SK-N-SH treated with all-trans-retinoic acid at 6 μM for 48 hours (cell line): Measurements from ENCODE around the gene DHPS.

Source experiments
- ATAC-seq: fragments of 200-7000 bp; cut with Tn5 transposase; 3 replicates; pipeline ENCODE4 v1.9.1; 2020; ENCODE audit warnings: mild to moderate bottlenecking, moderate library complexity
- ARNTL ChIP-seq: fragments of 450-650 bp; formaldehyde crosslinking; IDR thresholded peaks from 2 replicates; pipeline ENCODE4 v1.5.0; 2020; ENCODE audit warnings: low read depth, mild to moderate bottlenecking, moderate library complexity, borderline replicate concordance
- CSDC2 ChIP-seq: fragments of 250-450 bp; sonication (Bioruptor Pico); IDR thresholded peaks from 2 replicates; pipeline ENCODE4 v1.5.0; 2020; ENCODE audit warnings: mild to moderate bottlenecking, moderate library complexity
- ESRRG ChIP-seq: fragments of 250-450 bp; sonication (Bioruptor Pico); IDR thresholded peaks from 2 replicates; pipeline ENCODE4 v1.6.1; 2021; ENCODE audit warnings: mild to moderate bottlenecking
- OSR1 ChIP-seq: fragments of 250-450 bp; sonication (Bioruptor Pico); IDR thresholded peaks from 2 replicates; pipeline ENCODE4 v1.8.0; 2022; ENCODE audit warnings: moderate library complexity, mild to moderate bottlenecking, inconsistent platforms
- TCF4 ChIP-seq: fragments of 250-450 bp; sonication (Bioruptor Pico); IDR thresholded peaks from 2 replicates; pipeline ENCODE4 v1.8.0; 2021; ENCODE audit warnings: mild to moderate bottlenecking, moderate library complexity, borderline replicate concordance
- TOX ChIP-seq: fragments of 250-450 bp; sonication (Bioruptor Pico); IDR thresholded peaks from 2 replicates; pipeline ENCODE4 v1.8.0; 2021; ENCODE audit warnings: mild to moderate bottlenecking, moderate library complexity, borderline replicate concordance
- ZC3H10 ChIP-seq: fragments of 250-450 bp; sonication (Bioruptor Pico); IDR thresholded peaks from 2 replicates; pipeline ENCODE4 v1.5.1; 2021; ENCODE audit warnings: mild to moderate bottlenecking, moderate library complexity
- ZFP3 ChIP-seq: fragments of 250-450 bp; sonication (Bioruptor Pico); IDR thresholded peaks from 2 replicates; pipeline ENCODE4 v1.5.0; 2020; ENCODE audit warnings: mild to moderate bottlenecking, moderate library complexity
- ZFP30 ChIP-seq: fragments of 450-650 bp; formaldehyde crosslinking; IDR thresholded peaks from 2 replicates; pipeline ENCODE4 v1.5.0; 2022; ENCODE audit warnings: mild to moderate bottlenecking, moderate library complexity
- ZNF565 ChIP-seq: fragments of 450-650 bp; formaldehyde crosslinking; conservative IDR thresholded peaks from 2 replicates; pipeline ENCODE4 v1.5.0; 2020; ENCODE audit warnings: low read depth, mild to moderate bottlenecking, moderate library complexity
- ZNF70 ChIP-seq: fragments of 450-650 bp; formaldehyde crosslinking; IDR thresholded peaks from 2 replicates; pipeline ENCODE4 v1.5.0; 2020; ENCODE audit warnings: mild to moderate bottlenecking, moderate library complexity
- TF ChIP-seq, protein P1 (sequence below): fragments of 250-450 bp; sonication (Bioruptor Pico); IDR thresholded peaks from 2 replicates; pipeline ENCODE4 v1.8.0; 2020; ENCODE audit warnings: mild to moderate bottlenecking, moderate library complexity, borderline replicate concordance
- TF ChIP-seq, protein P2 (sequence below): fragments of 250-450 bp; sonication (Bioruptor Pico); IDR thresholded peaks from 2 replicates; pipeline ENCODE4 v1.8.0; 2021; ENCODE audit warnings: low read depth, mild to moderate bottlenecking, moderate library complexity, borderline replicate concordance
- TF ChIP-seq, protein P3 (sequence below): fragments of 250-450 bp; sonication (Bioruptor Pico); IDR thresholded peaks from 2 replicates; pipeline ENCODE4 v1.5.1; 2020; ENCODE audit warnings: low read depth, mild to moderate bottlenecking, moderate library complexity
- TF ChIP-seq, protein P4 (sequence below): fragments of 250-450 bp; sonication (Bioruptor Pico); IDR thresholded peaks from 2 replicates; pipeline ENCODE4 v1.5.1; 2021; ENCODE audit warnings: mild to moderate bottlenecking, moderate library complexity
- TF ChIP-seq, protein P5 (sequence below): fragments of 250-450 bp; sonication (Bioruptor Pico); IDR thresholded peaks from 2 replicates; pipeline ENCODE4 v1.5.0; 2020; ENCODE audit warnings: mild to moderate bottlenecking, moderate library complexity

The DHPS gene

DNA sequence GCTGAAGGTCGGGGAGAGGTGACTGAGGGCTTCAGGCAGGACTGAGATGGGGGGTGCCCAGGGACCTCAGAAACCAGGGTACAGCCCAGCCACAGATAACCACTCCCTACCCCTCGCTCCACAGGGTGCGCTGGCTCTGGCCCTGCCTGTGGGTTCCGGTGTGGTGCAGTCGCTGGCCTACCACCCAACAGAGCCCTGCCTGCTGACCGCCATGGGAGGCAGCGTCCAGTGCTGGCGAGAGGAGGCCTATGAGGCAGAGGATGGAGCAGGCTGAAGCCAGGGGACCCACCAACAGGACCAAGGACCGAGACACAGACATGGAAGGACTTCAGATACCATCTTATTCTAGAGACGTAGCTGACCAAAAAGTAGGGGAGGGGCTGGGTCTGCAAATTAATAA lies 6.3 kb downstream of the DHPS start:
- no peak for ATAC-seq
- TF ChIP-seq OSR1 (CRISPR knock-in tag) (no peak), ZC3H10 (CRISPR knock-in tag) (no peak), ZFP30 (CRISPR knock-in tag) (no peak), ZNF70 (CRISPR knock-in tag) (no peak), CSDC2 (CRISPR knock-in tag) (no peak), TOX (CRISPR knock-in tag) (no peak), TCF4 (CRISPR knock-in tag) (no peak), ESRRG (no peak), ZNF565 (CRISPR knock-in tag) (no peak)
- TF ChIP-seq, protein P1, sequence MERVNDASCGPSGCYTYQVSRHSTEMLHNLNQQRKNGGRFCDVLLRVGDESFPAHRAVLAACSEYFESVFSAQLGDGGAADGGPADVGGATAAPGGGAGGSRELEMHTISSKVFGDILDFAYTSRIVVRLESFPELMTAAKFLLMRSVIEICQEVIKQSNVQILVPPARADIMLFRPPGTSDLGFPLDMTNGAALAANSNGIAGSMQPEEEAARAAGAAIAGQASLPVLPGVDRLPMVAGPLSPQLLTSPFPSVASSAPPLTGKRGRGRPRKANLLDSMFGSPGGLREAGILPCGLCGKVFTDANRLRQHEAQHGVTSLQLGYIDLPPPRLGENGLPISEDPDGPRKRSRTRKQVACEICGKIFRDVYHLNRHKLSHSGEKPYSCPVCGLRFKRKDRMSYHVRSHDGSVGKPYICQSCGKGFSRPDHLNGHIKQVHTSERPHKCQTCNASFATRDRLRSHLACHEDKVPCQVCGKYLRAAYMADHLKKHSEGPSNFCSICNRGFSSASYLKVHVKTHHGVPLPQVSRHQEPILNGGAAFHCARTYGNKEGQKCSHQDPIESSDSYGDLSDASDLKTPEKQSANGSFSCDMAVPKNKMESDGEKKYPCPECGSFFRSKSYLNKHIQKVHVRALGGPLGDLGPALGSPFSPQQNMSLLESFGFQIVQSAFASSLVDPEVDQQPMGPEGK (CRISPR knock-in tag): no peak
- TF ChIP-seq, protein P2, sequence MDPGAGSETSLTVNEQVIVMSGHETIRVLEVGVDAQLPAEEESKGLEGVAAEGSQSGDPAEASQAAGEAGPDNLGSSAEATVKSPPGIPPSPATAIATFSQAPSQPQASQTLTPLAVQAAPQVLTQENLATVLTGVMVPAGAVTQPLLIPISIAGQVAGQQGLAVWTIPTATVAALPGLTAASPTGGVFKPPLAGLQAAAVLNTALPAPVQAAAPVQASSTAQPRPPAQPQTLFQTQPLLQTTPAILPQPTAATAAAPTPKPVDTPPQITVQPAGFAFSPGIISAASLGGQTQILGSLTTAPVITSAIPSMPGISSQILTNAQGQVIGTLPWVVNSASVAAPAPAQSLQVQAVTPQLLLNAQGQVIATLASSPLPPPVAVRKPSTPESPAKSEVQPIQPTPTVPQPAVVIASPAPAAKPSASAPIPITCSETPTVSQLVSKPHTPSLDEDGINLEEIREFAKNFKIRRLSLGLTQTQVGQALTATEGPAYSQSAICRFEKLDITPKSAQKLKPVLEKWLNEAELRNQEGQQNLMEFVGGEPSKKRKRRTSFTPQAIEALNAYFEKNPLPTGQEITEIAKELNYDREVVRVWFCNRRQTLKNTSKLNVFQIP (CRISPR knock-in tag): no peak
- TF ChIP-seq, protein P3, sequence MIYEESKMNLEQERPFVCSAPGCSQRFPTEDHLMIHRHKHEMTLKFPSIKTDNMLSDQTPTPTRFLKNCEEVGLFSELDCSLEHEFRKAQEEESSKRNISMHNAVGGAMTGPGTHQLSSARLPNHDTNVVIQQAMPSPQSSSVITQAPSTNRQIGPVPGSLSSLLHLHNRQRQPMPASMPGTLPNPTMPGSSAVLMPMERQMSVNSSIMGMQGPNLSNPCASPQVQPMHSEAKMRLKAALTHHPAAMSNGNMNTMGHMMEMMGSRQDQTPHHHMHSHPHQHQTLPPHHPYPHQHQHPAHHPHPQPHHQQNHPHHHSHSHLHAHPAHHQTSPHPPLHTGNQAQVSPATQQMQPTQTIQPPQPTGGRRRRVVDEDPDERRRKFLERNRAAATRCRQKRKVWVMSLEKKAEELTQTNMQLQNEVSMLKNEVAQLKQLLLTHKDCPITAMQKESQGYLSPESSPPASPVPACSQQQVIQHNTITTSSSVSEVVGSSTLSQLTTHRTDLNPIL (CRISPR knock-in tag): no peak

DNA sequence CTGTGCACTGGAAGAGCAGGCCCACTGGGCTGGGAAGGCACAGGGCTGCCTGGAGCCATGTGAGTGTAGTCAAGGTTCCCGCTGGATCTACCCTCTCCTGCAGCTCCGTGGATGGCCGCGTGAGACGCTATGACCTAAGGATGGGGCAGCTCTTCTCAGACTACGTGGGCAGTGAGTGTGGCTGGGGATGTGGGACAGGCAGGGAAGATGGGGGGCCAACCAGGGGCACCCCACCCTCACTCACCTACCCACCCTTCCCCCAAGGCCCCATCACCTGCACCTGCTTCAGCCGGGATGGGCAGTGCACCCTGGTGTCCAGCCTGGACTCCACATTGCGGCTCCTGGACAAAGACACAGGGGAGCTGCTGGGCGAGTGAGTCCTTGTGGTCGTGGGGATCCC lies 8.9 kb downstream of the DHPS start:
- no peak for TF ChIP-seq ESRRG
- TF ChIP-seq TCF4 (CRISPR knock-in tag): no peak
- no peak for TF ChIP-seq ZFP3 (CRISPR knock-in tag)
- TF ChIP-seq ARNTL: no peak
- no peak for TF ChIP-seq ZNF565 (CRISPR knock-in tag)
- TF ChIP-seq, protein P1 (CRISPR knock-in tag): no peak
- TF ChIP-seq, protein P2 (CRISPR knock-in tag): no peak
- TF ChIP-seq, protein P4, sequence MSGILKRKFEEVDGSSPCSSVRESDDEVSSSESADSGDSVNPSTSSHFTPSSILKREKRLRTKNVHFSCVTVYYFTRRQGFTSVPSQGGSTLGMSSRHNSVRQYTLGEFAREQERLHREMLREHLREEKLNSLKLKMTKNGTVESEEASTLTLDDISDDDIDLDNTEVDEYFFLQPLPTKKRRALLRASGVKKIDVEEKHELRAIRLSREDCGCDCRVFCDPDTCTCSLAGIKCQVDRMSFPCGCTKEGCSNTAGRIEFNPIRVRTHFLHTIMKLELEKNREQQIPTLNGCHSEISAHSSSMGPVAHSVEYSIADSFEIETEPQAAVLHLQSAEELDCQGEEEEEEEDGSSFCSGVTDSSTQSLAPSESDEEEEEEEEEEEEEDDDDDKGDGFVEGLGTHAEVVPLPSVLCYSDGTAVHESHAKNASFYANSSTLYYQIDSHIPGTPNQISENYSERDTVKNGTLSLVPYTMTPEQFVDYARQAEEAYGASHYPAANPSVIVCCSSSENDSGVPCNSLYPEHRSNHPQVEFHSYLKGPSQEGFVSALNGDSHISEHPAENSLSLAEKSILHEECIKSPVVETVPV (CRISPR knock-in tag): no peak
- TF ChIP-seq, protein P5, sequence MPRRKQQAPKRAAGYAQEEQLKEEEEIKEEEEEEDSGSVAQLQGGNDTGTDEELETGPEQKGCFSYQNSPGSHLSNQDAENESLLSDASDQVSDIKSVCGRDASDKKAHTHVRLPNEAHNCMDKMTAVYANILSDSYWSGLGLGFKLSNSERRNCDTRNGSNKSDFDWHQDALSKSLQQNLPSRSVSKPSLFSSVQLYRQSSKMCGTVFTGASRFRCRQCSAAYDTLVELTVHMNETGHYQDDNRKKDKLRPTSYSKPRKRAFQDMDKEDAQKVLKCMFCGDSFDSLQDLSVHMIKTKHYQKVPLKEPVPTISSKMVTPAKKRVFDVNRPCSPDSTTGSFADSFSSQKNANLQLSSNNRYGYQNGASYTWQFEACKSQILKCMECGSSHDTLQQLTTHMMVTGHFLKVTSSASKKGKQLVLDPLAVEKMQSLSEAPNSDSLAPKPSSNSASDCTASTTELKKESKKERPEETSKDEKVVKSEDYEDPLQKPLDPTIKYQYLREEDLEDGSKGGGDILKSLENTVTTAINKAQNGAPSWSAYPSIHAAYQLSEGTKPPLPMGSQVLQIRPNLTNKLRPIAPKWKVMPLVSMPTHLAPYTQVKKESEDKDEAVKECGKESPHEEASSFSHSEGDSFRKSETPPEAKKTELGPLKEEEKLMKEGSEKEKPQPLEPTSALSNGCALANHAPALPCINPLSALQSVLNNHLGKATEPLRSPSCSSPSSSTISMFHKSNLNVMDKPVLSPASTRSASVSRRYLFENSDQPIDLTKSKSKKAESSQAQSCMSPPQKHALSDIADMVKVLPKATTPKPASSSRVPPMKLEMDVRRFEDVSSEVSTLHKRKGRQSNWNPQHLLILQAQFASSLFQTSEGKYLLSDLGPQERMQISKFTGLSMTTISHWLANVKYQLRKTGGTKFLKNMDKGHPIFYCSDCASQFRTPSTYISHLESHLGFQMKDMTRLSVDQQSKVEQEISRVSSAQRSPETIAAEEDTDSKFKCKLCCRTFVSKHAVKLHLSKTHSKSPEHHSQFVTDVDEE: no peak
- TF ChIP-seq, protein P3 (CRISPR knock-in tag): no peak
- no peak for TF ChIP-seq TOX (CRISPR knock-in tag)
- TF ChIP-seq ZC3H10 (CRISPR knock-in tag): no peak
- TF ChIP-seq OSR1 (CRISPR knock-in tag): no peak
- ATAC-seq: no peak
